ENCODE measurements around the gene ZDHHC16.
"Not testable (repeated sequence)": the region's sequence is repeated elsewhere in the genome, so short reads cannot be mapped to it uniquely, and the experiment has no call there.

ZDHHC16 gene

GRCh38 chr10:97445722-97446639 is at the start of gene ZDHHC16, which contains the start of gene EXOSC1:
ZDHHC16 (plus strand) TSS chr10:97446175; CDS start chr10:97451676, 5,501 bp downstream.
EXOSC1 (minus strand) TSS chr10:97446006; CDS start chr10:97445985, 21 bp downstream.
- no peaks in the 10 kb centered on the region for H3K9me3 Mint-ChIP-seq
- H3K4me1 Mint-ChIP-seq, result peaks cover 30% of the 10 kb centered on the region

GRCh38 chr10:97399843-97400545 is 46.0 kb upstream of the ZDHHC16 start:
- Mint-ChIP-seq H3K9me3 (no peaks in the 10 kb centered on the region), H3K4me1 (peaks cover 5% of the 10 kb centered on the region), H3K4me3 (peak overlapping the region; percentile 91), H3K36me3 (peaks cover 6% of the 10 kb centered on the region), H3K27me3 (no peaks in the 10 kb centered on the region), H3K27ac (peak overlapping the region; percentile 95)
- DNase-seq (ENCODE audit: low spot score in 2 of 2) (peak; percentile 33 to 69), ATAC-seq (ENCODE audit: low read depth) (peak; percentile 23)

More at GRCh38 chr10:97445722-97446639, at the start of gene ZDHHC16, which contains the start of gene EXOSC1:
- ATAC-seq (ENCODE audit: low read depth) (peak; percentile 96), DNase-seq (ENCODE audit: low spot score in 2 of 2) (peak; percentile 79)
- Mint-ChIP-seq H3K4me3 (peak within 1 kb of the TSS; percentile 92), H3K27ac (peak within 1 kb of the TSS; percentile 92), H3K27me3 (no peaks in the 10 kb centered on the region), H3K36me3 (peaks cover 6% of the 10 kb centered on the region)

GRCh38 chr10:97400665-97401454 is 45.1 kb upstream of the ZDHHC16 start, which contains the start of gene RRP12:
RRP12 (minus strand) TSS chr10:97401340; CDS start chr10:97401231, 109 bp downstream.
- Mint-ChIP-seq H3K4me3 (peak within 1 kb of the TSS; percentile 91), H3K9me3 (no peaks in the 10 kb centered on the region), H3K27ac (peak within 1 kb of the TSS; percentile 95), H3K27me3 (no peaks in the 10 kb centered on the region), H3K36me3 (peaks cover 6% of the 10 kb centered on the region), H3K4me1 (peaks cover 5% of the 10 kb centered on the region)
- DNase-seq (ENCODE audit: low spot score in 2 of 2) (peak; percentile 77 to 87), ATAC-seq (ENCODE audit: low read depth) (peak; percentile 93)

- Mint-ChIP-seq H3K27ac (peak overlapping the region; percentile 95), H3K9me3 (no peaks in the 10 kb centered on the region), H3K36me3 (peaks cover 2% of the 10 kb centered on the region), H3K4me3 (peak overlapping the region; percentile 91), H3K4me1 (peaks cover 5% of the 10 kb centered on the region), H3K27me3 (no peaks in the 10 kb centered on the region)
- DNase-seq (ENCODE audit: low spot score in 2 of 2) (no peak), ATAC-seq (ENCODE audit: low read depth) (no peak)
These were observed 44.5 kb upstream of the ZDHHC16 start for GRCh38 chr10:97401455-97401919.

- DNase-seq (ENCODE audit: low spot score in 2 of 2), result no peak
- Mint-ChIP-seq H3K4me3 (no peak overlapping the region), H3K27me3 (no peaks in the 10 kb centered on the region), H3K36me3 (no peaks in the 10 kb centered on the region), H3K9me3 (no peaks in the 10 kb centered on the region), H3K4me1 (peaks cover 11% of the 10 kb centered on the region), H3K27ac (peak overlapping the region; percentile 24)
- ATAC-seq (ENCODE audit: low read depth), result no peak
These were observed 41.9 kb upstream of the ZDHHC16 start for GRCh38 chr10:97404044-97404443.

- H3K27me3 Mint-ChIP-seq, result no peaks in the 10 kb centered on the region
- peaks cover 7% of the 10 kb centered on the region for H3K4me1 Mint-ChIP-seq
- no peak overlapping the region for H3K4me3 Mint-ChIP-seq
- no peaks in the 10 kb centered on the region for H3K36me3 Mint-ChIP-seq
- no peaks in the 10 kb centered on the region for H3K9me3 Mint-ChIP-seq
- no peak for ATAC-seq (ENCODE audit: low read depth)
- no peak for DNase-seq (ENCODE audit: low spot score in 2 of 2)
- H3K27ac Mint-ChIP-seq, result no peak overlapping the region
These were observed 39.9 kb upstream of the ZDHHC16 start for GRCh38 chr10:97406064-97406463.

GRCh38 chr10:97406483-97406882 is 39.5 kb upstream of the ZDHHC16 start:
- not testable (repeated sequence) for H3K9me3 Mint-ChIP-seq; H3K4me1 Mint-ChIP-seq; H3K27ac Mint-ChIP-seq; DNase-seq (ENCODE audit: low spot score in 2 of 2); H3K27me3 Mint-ChIP-seq; H3K36me3 Mint-ChIP-seq; H3K4me3 Mint-ChIP-seq; ATAC-seq (ENCODE audit: low read depth)

- no peaks in the 10 kb centered on the region for H3K27me3 Mint-ChIP-seq
- peak; percentile 98 for ATAC-seq (ENCODE audit: low read depth)
- no peak overlapping the region for H3K27ac Mint-ChIP-seq
- peak overlapping the region; percentile 66 for H3K4me3 Mint-ChIP-seq
- peak; percentile 52 to 66 for DNase-seq (ENCODE audit: low spot score in 2 of 2)
- no peaks in the 10 kb centered on the region for H3K36me3 Mint-ChIP-seq
- no peaks in the 10 kb centered on the region for H3K9me3 Mint-ChIP-seq
- H3K4me1 Mint-ChIP-seq, result peaks cover 7% of the 10 kb centered on the region
These were observed 38.6 kb upstream of the ZDHHC16 start for GRCh38 chr10:97407211-97407951.

- H3K36me3 Mint-ChIP-seq, result no peaks in the 10 kb centered on the region
- no peaks in the 10 kb centered on the region for H3K9me3 Mint-ChIP-seq
- no peak overlapping the region for H3K27ac Mint-ChIP-seq
- no peaks in the 10 kb centered on the region for H3K27me3 Mint-ChIP-seq
- peaks cover 7% of the 10 kb centered on the region for H3K4me1 Mint-ChIP-seq
- ATAC-seq (ENCODE audit: low read depth), result no peak
- H3K4me3 Mint-ChIP-seq, result no peak overlapping the region
- no peak for DNase-seq (ENCODE audit: low spot score in 2 of 2)
These were observed 38.1 kb upstream of the ZDHHC16 start for GRCh38 chr10:97407952-97408248.

- no peak overlapping the region for H3K27ac Mint-ChIP-seq
- no peaks in the 10 kb centered on the region for H3K27me3 Mint-ChIP-seq
- no peak for DNase-seq (ENCODE audit: low spot score in 2 of 2)
- H3K36me3 Mint-ChIP-seq, result no peaks in the 10 kb centered on the region
- H3K4me1 Mint-ChIP-seq, result peaks cover 10% of the 10 kb centered on the region
- no peak overlapping the region for H3K4me3 Mint-ChIP-seq
- ATAC-seq (ENCODE audit: low read depth), result no peak
- no peaks in the 10 kb centered on the region for H3K9me3 Mint-ChIP-seq
These were observed 37.4 kb upstream of the ZDHHC16 start for GRCh38 chr10:97408496-97408992.

GRCh38 chr10:97411406-97411805 is 34.6 kb upstream of the ZDHHC16 start:
- no peak overlapping the region for H3K27ac Mint-ChIP-seq
- no peak for ATAC-seq (ENCODE audit: low read depth)
- H3K27me3 Mint-ChIP-seq, result no peaks in the 10 kb centered on the region
- no peaks in the 10 kb centered on the region for H3K9me3 Mint-ChIP-seq
- no peaks in the 10 kb centered on the region for H3K36me3 Mint-ChIP-seq
- H3K4me3 Mint-ChIP-seq, result no peak overlapping the region
- no peak for DNase-seq (ENCODE audit: low spot score in 2 of 2)
- peaks cover 14% of the 10 kb centered on the region for H3K4me1 Mint-ChIP-seq

- ATAC-seq (ENCODE audit: low read depth) (no peak), DNase-seq (ENCODE audit: low spot score in 2 of 2) (no peak)
- Mint-ChIP-seq H3K9me3 (no peaks in the 10 kb centered on the region), H3K27ac (no peak overlapping the region), H3K27me3 (no peaks in the 10 kb centered on the region), H3K4me1 (peaks cover 13% of the 10 kb centered on the region), H3K4me3 (no peak overlapping the region), H3K36me3 (no peaks in the 10 kb centered on the region)
These were observed 33.1 kb upstream of the ZDHHC16 start for GRCh38 chr10:97412891-97413304.

GRCh38 chr10:97416565-97416964 is 29.4 kb upstream of the ZDHHC16 start:
- Mint-ChIP-seq H3K36me3 (no peaks in the 10 kb centered on the region), H3K4me1 (peaks cover 19% of the 10 kb centered on the region), H3K27me3 (no peaks in the 10 kb centered on the region), H3K4me3 (no peak overlapping the region), H3K27ac (no peak overlapping the region), H3K9me3 (no peaks in the 10 kb centered on the region)
- no peak for ATAC-seq (ENCODE audit: low read depth)
- DNase-seq (ENCODE audit: low spot score in 2 of 2), result no peak

Data from memory B cell (primary cell).